HG03460 (cell line): Measurements from ENCODE around the gene ZNRF2.

Experiments
- ATAC-seq: cut with Tn5 transposase; IDR thresholded peaks from one replicate; pipeline ENCODE4 v1.9.1; 2021; ENCODE audit not compliant: unreplicated experiment

Gene ZNRF2

GRCh38 chr7:30284298-30285066 lies at the start of gene ZNRF2:
Gene ZNRF2 (plus strand): TSS chr7:30284597. CDS start chr7:30285358, 761 bp downstream.
- ATAC-seq, result peak; percentile 88

GRCh38 chr7:30237271-30237695 lies 47.1 kb upstream of the ZNRF2 start:
- no peak for ATAC-seq

- ATAC-seq, result peak; percentile 46
Measured at GRCh38 chr7:30238721-30239441, 45.5 kb upstream of the ZNRF2 start.

GRCh38 chr7:30240106-30240800 lies 44.1 kb upstream of the ZNRF2 start:
- no peak for ATAC-seq

GRCh38 chr7:30241767-30242166 lies 42.6 kb upstream of the ZNRF2 start:
- no peak for ATAC-seq

GRCh38 chr7:30244340-30244739 lies 40.1 kb upstream of the ZNRF2 start:
- ATAC-seq, result no peak

- ATAC-seq, result no peak
Measured at GRCh38 chr7:30245913-30246312, 38.5 kb upstream of the ZNRF2 start.

GRCh38 chr7:30246392-30246791 lies 38.0 kb upstream of the ZNRF2 start:
- no peak for ATAC-seq

GRCh38 chr7:30247541-30248401 lies 36.6 kb upstream of the ZNRF2 start:
- no peak for ATAC-seq

GRCh38 chr7:30249316-30249715 lies 35.1 kb upstream of the ZNRF2 start:
- no peak for ATAC-seq

GRCh38 chr7:30249986-30250774 lies 34.2 kb upstream of the ZNRF2 start:
- ATAC-seq, result no peak

GRCh38 chr7:30251708-30252329 lies 32.6 kb upstream of the ZNRF2 start:
- ATAC-seq, result no peak

- ATAC-seq, result no peak
Measured at GRCh38 chr7:30252885-30253795, 31.3 kb upstream of the ZNRF2 start.

- no peak for ATAC-seq
Measured at GRCh38 chr7:30253796-30254165, 30.6 kb upstream of the ZNRF2 start.

GRCh38 chr7:30254248-30254647 lies 30.1 kb upstream of the ZNRF2 start:
- no peak for ATAC-seq

- ATAC-seq, result no peak
Measured at GRCh38 chr7:30254717-30255063, 29.7 kb upstream of the ZNRF2 start.

- no peak for ATAC-seq
Measured at GRCh38 chr7:30255064-30255769, 29.2 kb upstream of the ZNRF2 start.

GRCh38 chr7:30256349-30256858 lies 28.0 kb upstream of the ZNRF2 start:
- ATAC-seq, result no peak
